Measurements from ENCODE around the gene SLC9A8.

The SLC9A8 gene

GRCh38 chr20:49838546-49838945 lies 25.9 kb downstream of the SLC9A8 start:
- TF ChIP-seq, protein P1, sequence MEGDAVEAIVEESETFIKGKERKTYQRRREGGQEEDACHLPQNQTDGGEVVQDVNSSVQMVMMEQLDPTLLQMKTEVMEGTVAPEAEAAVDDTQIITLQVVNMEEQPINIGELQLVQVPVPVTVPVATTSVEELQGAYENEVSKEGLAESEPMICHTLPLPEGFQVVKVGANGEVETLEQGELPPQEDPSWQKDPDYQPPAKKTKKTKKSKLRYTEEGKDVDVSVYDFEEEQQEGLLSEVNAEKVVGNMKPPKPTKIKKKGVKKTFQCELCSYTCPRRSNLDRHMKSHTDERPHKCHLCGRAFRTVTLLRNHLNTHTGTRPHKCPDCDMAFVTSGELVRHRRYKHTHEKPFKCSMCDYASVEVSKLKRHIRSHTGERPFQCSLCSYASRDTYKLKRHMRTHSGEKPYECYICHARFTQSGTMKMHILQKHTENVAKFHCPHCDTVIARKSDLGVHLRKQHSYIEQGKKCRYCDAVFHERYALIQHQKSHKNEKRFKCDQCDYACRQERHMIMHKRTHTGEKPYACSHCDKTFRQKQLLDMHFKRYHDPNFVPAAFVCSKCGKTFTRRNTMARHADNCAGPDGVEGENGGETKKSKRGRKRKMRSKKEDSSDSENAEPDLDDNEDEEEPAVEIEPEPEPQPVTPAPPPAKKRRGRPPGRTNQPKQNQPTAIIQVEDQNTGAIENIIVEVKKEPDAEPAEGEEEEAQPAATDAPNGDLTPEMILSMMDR (IDR thresholded peaks at IDR 0.05; ENCODE audit: borderline replicate concordance, extremely low read depth, low read length, poor library complexity, severe bottlenecking) = no peak
- Histone ChIP-seq H2AFZ (ENCODE audit: low read depth, low read length) (no peak overlapping the region), H3K4me3 (ENCODE audit: low read depth in 1 of 2, low read length in 2 of 2) (no peak overlapping the region), H3K4me1 (ENCODE audit: insufficient read depth, low read length) (no peaks in the 10 kb centered on the region), H3K9me3 (ENCODE audit: insufficient read depth, low read length, severe bottlenecking) (no peaks in the 10 kb centered on the region), H3K79me2 (ENCODE audit: insufficient read depth, low read length) (no peaks in the 10 kb centered on the region), H3K27me3 (ENCODE audit: insufficient read depth, low read length, poor library complexity) (no peaks in the 10 kb centered on the region), H3K9ac (ENCODE audit: low read depth, low read length) (no peak overlapping the region), H3K27ac (ENCODE audit: low read length) (no peak overlapping the region), H3K36me3 (ENCODE audit: insufficient read depth, low read length) (peaks cover 29% of the 10 kb centered on the region), H3K4me2 (ENCODE audit: insufficient read depth, low read length) (no peak overlapping the region), H4K20me1 (ENCODE audit: insufficient read depth, low read length) (no peaks in the 10 kb centered on the region)
- ATAC-seq (ENCODE audit: insufficient read depth, low read depth) (no peak), DNase-seq (no peak)

DNA sequence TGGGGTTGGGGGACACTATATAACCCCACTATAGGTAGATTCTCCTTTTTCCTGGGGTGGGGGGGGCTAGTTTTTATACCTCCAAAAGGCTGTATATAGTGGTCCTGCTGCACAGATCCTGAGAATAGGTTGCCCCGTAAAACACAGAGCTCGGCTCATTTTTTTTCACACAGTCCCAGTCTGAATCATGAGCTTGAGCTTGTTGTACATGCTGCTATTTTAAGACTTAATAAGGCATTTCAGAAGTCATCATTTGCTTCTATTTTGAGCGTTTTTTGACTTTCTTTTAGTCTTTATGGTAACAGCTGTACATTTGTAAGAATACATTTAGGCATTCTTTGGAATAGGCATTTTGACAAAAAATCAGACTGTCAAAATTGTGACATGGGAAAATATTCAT lies 30.5 kb downstream of the SLC9A8 start:
- H3K9me3 ChIP-seq (ENCODE audit: insufficient read depth, low read length, severe bottlenecking) = no peaks in the 10 kb centered on the region
- peaks cover 6% of the 10 kb centered on the region; the same call in 1 of the 2 replicates for H4K20me1 ChIP-seq (ENCODE audit: insufficient read depth, low read length)
- no peaks in the 10 kb centered on the region for H3K4me1 ChIP-seq (ENCODE audit: insufficient read depth, low read length)
- TF ChIP-seq, protein P1 (IDR thresholded peaks at IDR 0.05; ENCODE audit: borderline replicate concordance, extremely low read depth, low read length, poor library complexity, severe bottlenecking) = no peak
- no peak for TF ChIP-seq EZH2 (IDR thresholded peaks at IDR 0.05; ENCODE audit: borderline replicate concordance, low read depth, low read length, severe bottlenecking)
- H3K4me2 ChIP-seq (ENCODE audit: insufficient read depth, low read length) = no peak overlapping the region
- ATAC-seq (ENCODE audit: insufficient read depth, low read depth) (no peak), DNase-seq (no peak)
- no peaks in the 10 kb centered on the region for H3K79me2 ChIP-seq (ENCODE audit: insufficient read depth, low read length)
- H2AFZ ChIP-seq (ENCODE audit: low read depth, low read length) = no peak overlapping the region
- no peak overlapping the region for H3K9ac ChIP-seq (ENCODE audit: low read depth, low read length)
- H3K27ac ChIP-seq (ENCODE audit: low read length) = no peak overlapping the region
- H3K4me3 ChIP-seq (ENCODE audit: low read depth in 1 of 2, low read length in 2 of 2) = no peak overlapping the region
- H3K27me3 ChIP-seq (ENCODE audit: insufficient read depth, low read length, poor library complexity) = no peaks in the 10 kb centered on the region
- H3K36me3 ChIP-seq (ENCODE audit: insufficient read depth, low read length) = peaks cover 30% of the 10 kb centered on the region

DNA sequence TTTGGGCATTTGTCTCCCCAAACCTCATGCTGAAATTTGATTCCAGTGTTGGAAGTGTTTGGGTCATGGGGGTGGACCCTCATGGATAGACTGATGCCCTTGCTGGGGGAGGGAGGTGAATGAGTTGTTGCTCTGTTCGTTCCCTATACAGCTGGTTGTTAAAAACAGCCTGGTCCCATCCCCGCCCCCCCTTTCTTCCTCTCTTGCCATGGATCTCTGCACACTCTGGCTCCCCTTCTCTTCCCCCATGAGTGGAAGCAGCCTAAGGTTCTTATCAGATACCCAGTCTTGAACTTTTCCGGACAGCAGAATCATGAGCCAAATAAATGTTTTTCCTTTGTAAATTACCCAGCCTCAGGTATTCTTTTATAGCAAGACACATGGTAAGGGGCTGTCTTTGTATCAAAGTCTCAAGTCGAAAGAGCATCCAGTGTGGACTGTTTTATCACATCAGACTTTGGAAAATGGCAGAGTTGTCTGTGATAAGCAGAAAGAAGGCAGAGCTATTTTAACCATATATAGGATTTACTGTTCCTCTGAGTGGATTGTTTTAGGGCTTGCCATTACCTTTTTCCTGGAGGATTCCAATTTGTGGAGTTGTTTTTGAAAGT lies 31.2 kb downstream of the SLC9A8 start:
- H4K20me1 ChIP-seq (ENCODE audit: insufficient read depth, low read length) = peaks cover 6% of the 10 kb centered on the region; the same call in 1 of the 2 replicates
- H3K36me3 ChIP-seq (ENCODE audit: insufficient read depth, low read length) = peaks cover 38% of the 10 kb centered on the region
- no peak overlapping the region for H3K4me2 ChIP-seq (ENCODE audit: insufficient read depth, low read length)
- H2AFZ ChIP-seq (ENCODE audit: low read depth, low read length) = no peak overlapping the region
- no peak overlapping the region for H3K4me3 ChIP-seq (ENCODE audit: low read depth in 1 of 2, low read length in 2 of 2)
- no peak overlapping the region for H3K27ac ChIP-seq (ENCODE audit: low read length)
- TF ChIP-seq, protein P1 (IDR thresholded peaks at IDR 0.05; ENCODE audit: borderline replicate concordance, extremely low read depth, low read length, poor library complexity, severe bottlenecking) = no peak
- no peak for TF ChIP-seq EZH2 (IDR thresholded peaks at IDR 0.05; ENCODE audit: borderline replicate concordance, low read depth, low read length, severe bottlenecking)
- H3K27me3 ChIP-seq (ENCODE audit: insufficient read depth, low read length, poor library complexity) = no peaks in the 10 kb centered on the region
- no peaks in the 10 kb centered on the region for H3K79me2 ChIP-seq (ENCODE audit: insufficient read depth, low read length)
- no peak overlapping the region for H3K9ac ChIP-seq (ENCODE audit: low read depth, low read length)
- no peaks in the 10 kb centered on the region for H3K4me1 ChIP-seq (ENCODE audit: insufficient read depth, low read length)
- H3K9me3 ChIP-seq (ENCODE audit: insufficient read depth, low read length, severe bottlenecking) = no peaks in the 10 kb centered on the region
- no peak for DNase-seq
- no peak for ATAC-seq (ENCODE audit: insufficient read depth, low read depth)
